Ishikawa (cell line): Measurements from ENCODE around the gene DCN.

Experiments
- CEBPB ChIP-seq: IDR thresholded peaks from 2 replicates; pipeline ENCODE4 v1.6.1; 2012
- CREB1 ChIP-seq: IDR thresholded peaks from 2 replicates; pipeline ENCODE4 v1.6.1; 2012; ENCODE audit warnings: low read depth
- EGR1 ChIP-seq: IDR thresholded peaks from 2 replicates; pipeline ENCODE4 v1.6.1; 2012
- FOXM1 ChIP-seq: IDR thresholded peaks from 2 replicates; pipeline ENCODE4 v1.6.1; 2012; ENCODE audit warnings: low read depth, borderline replicate concordance
- NFIC ChIP-seq: IDR thresholded peaks from 2 replicates; pipeline ENCODE4 v1.6.1; 2012
- RAD21 ChIP-seq: IDR thresholded peaks from 2 replicates; pipeline ENCODE4 v1.6.1; 2012; ENCODE audit warnings: low read depth
- TAF1 ChIP-seq: IDR thresholded peaks from 2 replicates; pipeline ENCODE4 v1.6.1; 2012; ENCODE audit warnings: low read depth, mild to moderate bottlenecking
- TCF12 ChIP-seq: IDR thresholded peaks from 2 replicates; pipeline ENCODE4 v1.6.1; 2012; ENCODE audit warnings: low read depth
- YY1 ChIP-seq: IDR thresholded peaks from 2 replicates; pipeline ENCODE4 v1.6.1; 2012; ENCODE audit warnings: low read depth
- TF ChIP-seq, protein P1 (sequence below): IDR thresholded peaks from 2 replicates; pipeline ENCODE4 v1.6.1; 2012; ENCODE audit warnings: low read depth, mild to moderate bottlenecking
- TF ChIP-seq, protein P2 (sequence below): IDR thresholded peaks from 2 replicates; pipeline ENCODE4 v1.6.1; 2012

DNA sequence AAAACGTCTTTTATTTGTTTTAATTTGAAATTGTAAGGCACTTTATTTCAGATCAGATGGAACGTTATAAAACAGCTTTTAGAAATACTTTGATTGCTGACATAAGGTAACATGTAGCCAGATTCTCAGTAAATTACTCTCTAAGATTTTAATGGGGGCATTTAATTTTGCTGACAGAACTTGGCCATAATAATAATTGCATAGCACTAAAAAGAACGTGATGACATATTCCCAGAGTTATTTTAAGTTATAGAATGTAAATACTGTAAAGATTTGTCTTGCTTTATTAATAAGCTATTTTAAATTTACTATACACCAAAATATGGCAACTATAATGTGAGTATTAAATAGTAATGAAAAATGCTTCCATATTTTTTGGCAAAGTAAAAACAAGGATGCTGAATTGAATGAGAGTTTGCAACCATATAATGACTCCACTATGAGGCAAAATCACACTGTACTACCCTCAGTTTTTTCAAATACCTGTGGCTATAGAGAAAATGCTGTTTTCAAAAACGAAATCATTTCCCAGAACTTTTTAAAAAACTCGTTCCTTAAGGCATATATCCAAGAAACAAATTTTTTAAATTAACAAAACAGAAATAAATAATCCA, 72.2 kb downstream of the DCN start:
- TF ChIP-seq NFIC, result no peak
- no peak for TF ChIP-seq YY1
- TF ChIP-seq CEBPB, result no peak
- TF ChIP-seq, protein P1, sequence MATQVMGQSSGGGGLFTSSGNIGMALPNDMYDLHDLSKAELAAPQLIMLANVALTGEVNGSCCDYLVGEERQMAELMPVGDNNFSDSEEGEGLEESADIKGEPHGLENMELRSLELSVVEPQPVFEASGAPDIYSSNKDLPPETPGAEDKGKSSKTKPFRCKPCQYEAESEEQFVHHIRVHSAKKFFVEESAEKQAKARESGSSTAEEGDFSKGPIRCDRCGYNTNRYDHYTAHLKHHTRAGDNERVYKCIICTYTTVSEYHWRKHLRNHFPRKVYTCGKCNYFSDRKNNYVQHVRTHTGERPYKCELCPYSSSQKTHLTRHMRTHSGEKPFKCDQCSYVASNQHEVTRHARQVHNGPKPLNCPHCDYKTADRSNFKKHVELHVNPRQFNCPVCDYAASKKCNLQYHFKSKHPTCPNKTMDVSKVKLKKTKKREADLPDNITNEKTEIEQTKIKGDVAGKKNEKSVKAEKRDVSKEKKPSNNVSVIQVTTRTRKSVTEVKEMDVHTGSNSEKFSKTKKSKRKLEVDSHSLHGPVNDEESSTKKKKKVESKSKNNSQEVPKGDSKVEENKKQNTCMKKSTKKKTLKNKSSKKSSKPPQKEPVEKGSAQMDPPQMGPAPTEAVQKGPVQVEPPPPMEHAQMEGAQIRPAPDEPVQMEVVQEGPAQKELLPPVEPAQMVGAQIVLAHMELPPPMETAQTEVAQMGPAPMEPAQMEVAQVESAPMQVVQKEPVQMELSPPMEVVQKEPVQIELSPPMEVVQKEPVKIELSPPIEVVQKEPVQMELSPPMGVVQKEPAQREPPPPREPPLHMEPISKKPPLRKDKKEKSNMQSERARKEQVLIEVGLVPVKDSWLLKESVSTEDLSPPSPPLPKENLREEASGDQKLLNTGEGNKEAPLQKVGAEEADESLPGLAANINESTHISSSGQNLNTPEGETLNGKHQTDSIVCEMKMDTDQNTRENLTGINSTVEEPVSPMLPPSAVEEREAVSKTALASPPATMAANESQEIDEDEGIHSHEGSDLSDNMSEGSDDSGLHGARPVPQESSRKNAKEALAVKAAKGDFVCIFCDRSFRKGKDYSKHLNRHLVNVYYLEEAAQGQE, result no peak
- no peak for TF ChIP-seq EGR1
- no peak for TF ChIP-seq CREB1
- TF ChIP-seq, protein P2, sequence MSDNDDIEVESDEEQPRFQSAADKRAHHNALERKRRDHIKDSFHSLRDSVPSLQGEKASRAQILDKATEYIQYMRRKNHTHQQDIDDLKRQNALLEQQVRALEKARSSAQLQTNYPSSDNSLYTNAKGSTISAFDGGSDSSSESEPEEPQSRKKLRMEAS, result no peak
- TF ChIP-seq TCF12, result no peak
- no peak for TF ChIP-seq RAD21
- TF ChIP-seq TAF1, result no peak
- TF ChIP-seq FOXM1, result no peak
